ENCODE measurements around the gene PRKN.
A peak's percentile ranks its signal among the peaks of the same experiment; 100 is the strongest.

PRKN gene

GRCh38 chr6:161486361-161487216, 1241.0 kb downstream of the PRKN start:
- peak; percentile 35 for DNase-seq (ENCODE audit: low spot score)

GRCh38 chr6:161482517-161482858, 1245.1 kb downstream of the PRKN start:
- no peak for DNase-seq (ENCODE audit: low spot score)

GRCh38 chr6:161481786-161482516, 1245.6 kb downstream of the PRKN start:
- DNase-seq (ENCODE audit: low spot score): no peak

- DNase-seq (ENCODE audit: low spot score): no peak
Measured at GRCh38 chr6:161480421-161481155, 1247.0 kb downstream of the PRKN start.

GRCh38 chr6:161479376-161479775, 1248.2 kb downstream of the PRKN start:
- no peak for DNase-seq (ENCODE audit: low spot score)

GRCh38 chr6:161477876-161478425, 1249.6 kb downstream of the PRKN start:
- DNase-seq (ENCODE audit: low spot score): no peak

- no peak for DNase-seq (ENCODE audit: low spot score)
Measured at GRCh38 chr6:161476711-161477110, 1250.9 kb downstream of the PRKN start.

GRCh38 chr6:161465403-161465802, 1262.2 kb downstream of the PRKN start:
- no peak for DNase-seq (ENCODE audit: low spot score)

- DNase-seq (ENCODE audit: low spot score): no peak
Measured at GRCh38 chr6:161463071-161463470, 1264.5 kb downstream of the PRKN start.

- DNase-seq (ENCODE audit: low spot score): no peak
Measured at GRCh38 chr6:161462148-161462547, 1265.4 kb downstream of the PRKN start.

- DNase-seq (ENCODE audit: low spot score): no peak
Measured at GRCh38 chr6:161459008-161459615, 1268.5 kb downstream of the PRKN start.

GRCh38 chr6:161458201-161458951, 1269.2 kb downstream of the PRKN start:
- no peak for DNase-seq (ENCODE audit: low spot score)

GRCh38 chr6:161455848-161456247, 1271.7 kb downstream of the PRKN start:
- DNase-seq (ENCODE audit: low spot score): no peak

GRCh38 chr6:161453558-161453957, 1274.0 kb downstream of the PRKN start:
- no peak for DNase-seq (ENCODE audit: low spot score)

- DNase-seq (ENCODE audit: low spot score): no peak
Measured at GRCh38 chr6:161452241-161452640, 1275.3 kb downstream of the PRKN start.

- no peak for DNase-seq (ENCODE audit: low spot score)
Measured at GRCh38 chr6:161449521-161449920, 1278.0 kb downstream of the PRKN start.

GRCh38 chr6:161446949-161447348, 1280.6 kb downstream of the PRKN start:
- DNase-seq (ENCODE audit: low spot score): no peak

GRCh38 chr6:161446296-161446925, 1281.2 kb downstream of the PRKN start:
- no peak for DNase-seq (ENCODE audit: low spot score)

- DNase-seq (ENCODE audit: low spot score): no peak
Measured at GRCh38 chr6:161445021-161445799, 1282.4 kb downstream of the PRKN start.

- no peak for DNase-seq (ENCODE audit: low spot score)
Measured at GRCh38 chr6:161444464-161444863, 1283.1 kb downstream of the PRKN start.
